Measurements from ENCODE around the gene CRYL1.
"Not testable (repeated sequence)": the region's sequence is repeated elsewhere in the genome, so short reads cannot be mapped to it uniquely, and the experiment has no call there.

The CRYL1 gene

DNA sequence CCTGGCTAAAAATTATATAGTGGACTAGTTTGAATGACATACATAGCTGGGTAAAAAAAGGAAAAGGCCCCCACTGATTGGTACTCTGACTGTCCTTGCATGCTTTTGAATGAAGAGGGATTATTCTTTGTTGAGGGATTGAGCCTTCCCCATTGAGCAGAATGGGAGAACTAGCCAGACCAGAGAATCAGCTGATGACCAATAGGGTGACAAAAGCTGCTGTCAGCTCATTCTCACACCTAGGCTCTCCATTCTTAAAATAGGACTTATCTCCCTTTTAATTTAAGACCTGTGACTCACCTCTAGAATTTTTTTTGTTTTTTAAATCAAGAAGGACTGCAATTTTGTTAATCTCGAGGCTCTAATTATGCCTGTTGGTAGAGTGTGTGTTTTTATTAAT lies 79.3 kb downstream of the CRYL1 start:
- no peak for DNase-seq

DNA sequence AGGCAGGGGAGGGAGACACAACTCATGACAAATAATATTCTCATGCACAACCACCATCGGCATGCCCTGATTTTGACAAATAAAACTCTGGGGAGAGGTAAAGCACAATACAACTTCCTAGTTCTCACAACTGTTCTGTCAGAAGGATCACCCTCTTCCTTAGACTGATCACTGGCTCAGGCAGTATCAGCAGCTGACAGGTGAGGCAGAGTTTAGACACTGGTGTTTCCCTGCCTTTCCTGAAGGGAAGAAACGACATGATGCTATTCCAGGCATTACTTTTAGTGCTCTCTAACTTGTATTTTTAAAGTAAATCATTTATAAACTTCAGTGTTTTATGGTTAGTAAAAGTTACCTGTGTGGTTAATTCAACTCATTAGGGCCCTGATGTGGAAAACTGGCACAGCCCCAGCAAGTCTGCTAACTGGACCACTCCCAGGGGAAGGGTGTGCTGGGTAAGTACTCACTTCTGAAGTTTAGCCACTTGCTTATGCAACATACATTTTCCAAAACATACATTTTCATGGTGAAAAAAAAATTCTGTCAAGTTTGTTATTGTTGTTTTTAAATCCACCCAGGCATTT lies 82.8 kb downstream of the CRYL1 start:
- DNase-seq, result no peak

DNA sequence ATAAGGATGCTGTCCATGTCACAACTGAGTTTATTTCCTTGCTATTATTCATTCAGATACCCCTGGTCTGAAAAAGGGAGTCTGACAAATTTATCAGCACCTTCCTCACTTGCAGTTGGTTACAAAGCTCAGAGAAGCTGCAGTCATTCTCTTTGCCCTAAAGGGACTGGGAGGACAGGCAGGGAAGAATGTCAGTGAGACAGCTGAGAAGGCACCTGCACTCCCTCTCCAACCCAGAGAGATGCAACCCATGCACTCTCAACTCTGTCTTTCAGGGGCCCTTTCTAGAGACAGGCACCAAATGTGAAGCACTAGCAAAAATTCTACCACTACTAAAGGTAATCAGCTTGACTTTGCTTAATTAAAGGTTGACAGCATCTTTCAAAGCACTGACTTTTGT lies 83.3 kb downstream of the CRYL1 start:
- DNase-seq, result no peak

DNA sequence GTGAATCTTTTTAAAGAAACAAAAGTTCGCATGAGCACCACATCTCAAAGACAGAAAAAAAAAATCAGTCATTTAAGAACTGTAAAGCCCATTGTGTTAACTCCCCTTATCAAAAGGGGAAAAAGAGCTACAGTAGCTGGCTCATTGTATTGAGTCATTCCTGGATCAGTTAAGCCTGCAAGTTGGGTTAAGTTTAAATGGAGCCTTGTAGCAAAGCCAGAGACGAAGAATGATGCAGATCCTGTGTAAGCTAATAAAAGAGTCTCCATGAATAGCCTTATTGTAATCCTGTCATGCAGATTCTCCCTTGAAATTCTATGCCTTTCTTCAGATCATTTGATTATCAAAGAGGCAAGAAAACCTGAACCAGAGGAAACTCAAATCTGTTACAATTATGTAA lies 83.8 kb downstream of the CRYL1 start:
- DNase-seq, result no peak

DNA sequence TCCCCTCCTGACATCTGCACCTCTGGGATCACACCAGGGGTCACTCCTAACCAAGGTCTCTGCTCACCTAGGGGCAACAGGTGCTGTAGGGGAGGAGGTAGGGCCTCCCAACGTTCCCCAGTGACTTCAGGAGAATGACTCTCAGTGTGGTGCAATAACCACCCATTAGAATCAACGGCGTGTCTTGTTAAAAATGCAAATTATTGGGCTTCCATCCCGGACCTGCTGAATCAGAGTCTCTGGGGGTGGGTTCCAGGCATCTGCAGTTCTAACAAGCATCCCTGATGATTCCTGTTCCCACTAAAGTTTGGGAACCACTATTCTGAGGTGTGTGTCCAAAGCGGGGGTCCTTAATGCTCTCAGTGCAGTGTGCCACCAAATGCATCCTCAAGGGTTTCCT lies 84.6 kb downstream of the CRYL1 start:
- no peak for DNase-seq

DNA sequence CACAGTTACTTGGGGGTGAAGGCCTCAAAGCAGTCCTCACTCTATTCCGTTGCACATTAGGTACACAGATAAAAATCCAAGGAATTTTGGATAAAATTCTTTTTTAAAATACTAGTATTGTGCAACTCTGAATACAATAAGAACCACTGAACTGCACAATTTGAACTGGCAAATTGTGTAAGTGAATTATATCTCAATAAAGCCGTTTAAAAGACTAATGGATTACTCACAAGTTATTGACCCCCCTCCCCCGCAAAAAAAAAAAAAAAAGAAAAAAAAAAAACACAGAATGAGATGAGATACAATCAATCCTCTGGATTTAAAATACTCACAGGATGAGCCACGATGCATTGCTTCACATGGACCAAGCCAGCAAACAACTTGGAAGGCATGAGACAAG lies 86.4 kb downstream of the CRYL1 start:
- no peak for DNase-seq

DNA sequence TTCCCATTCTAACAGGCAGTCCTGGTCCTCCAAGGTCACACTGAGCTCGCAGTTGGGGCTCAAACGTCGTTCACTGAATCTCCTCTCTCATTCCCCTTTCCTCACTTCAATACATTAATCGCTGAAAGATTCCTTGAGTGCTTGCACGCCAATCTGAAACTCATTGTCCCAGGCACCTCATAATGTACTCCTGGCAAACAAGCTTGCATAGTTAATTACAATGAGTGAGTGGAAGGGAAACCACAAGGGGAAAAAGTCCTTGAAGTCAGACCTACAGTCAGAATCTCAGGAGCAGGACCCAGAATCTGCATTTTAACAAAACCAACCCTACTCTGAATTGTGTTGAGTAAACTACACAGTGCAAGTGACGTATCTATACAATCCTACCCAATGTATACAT lies 86.9 kb downstream of the CRYL1 start:
- DNase-seq, result no peak

DNA sequence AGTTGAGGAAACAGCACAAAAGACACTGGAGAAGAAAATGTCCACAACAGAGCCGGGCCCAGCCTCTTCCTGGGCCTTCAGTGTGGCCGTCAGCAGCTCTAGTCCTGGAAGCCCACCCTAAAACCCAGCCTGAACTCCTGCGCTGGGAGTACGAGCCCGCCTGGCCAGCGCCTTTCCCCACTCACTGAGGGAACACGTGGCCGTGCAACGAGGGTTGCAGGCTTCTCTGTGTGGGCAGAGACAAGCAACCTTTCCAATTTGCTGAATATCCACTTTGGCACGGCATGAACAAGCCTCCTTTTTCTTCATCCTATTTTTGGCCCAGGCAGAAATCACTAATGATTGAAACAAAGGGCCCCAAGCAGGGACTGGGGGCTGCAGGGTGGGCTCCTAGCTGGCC lies 89.2 kb downstream of the CRYL1 start:
- no peak for DNase-seq

DNA sequence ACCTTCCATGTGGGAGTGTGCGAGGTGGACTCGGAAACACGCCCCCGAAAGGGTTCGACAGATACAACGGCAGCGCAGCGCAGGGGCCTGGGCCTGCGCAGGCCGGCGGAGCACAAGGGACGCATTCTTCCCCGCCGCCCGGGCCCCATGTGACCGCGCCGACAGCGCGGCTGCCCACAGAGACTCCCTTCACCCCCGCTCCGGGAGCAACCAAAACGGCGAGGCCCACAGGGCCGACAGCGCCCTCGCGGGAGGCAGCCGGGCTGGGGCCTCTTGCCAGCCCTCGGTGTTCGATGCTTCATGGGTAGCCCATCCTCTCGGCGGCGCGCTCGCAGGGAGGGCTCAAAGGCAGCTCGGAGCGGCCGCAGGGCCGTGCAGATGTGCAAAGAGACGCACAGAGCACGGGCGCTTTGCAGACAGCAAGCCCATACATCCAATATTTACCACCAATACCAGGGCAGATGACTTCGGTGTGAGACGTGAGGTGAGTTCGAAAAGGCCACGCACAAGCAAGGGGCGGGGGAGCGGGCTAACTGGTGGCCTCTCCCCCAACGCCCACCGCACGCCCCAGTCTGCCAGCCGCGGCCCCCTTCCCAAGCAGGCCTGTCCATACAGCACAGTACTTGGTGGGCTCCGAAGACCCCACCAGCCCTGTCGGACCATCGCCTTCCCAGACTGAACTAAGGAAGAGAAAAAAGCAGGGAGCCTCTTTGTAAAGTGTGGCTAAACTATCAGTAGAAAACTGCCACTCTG lies 89.9 kb downstream of the CRYL1 start:
- DNase-seq, result no peak

DNA sequence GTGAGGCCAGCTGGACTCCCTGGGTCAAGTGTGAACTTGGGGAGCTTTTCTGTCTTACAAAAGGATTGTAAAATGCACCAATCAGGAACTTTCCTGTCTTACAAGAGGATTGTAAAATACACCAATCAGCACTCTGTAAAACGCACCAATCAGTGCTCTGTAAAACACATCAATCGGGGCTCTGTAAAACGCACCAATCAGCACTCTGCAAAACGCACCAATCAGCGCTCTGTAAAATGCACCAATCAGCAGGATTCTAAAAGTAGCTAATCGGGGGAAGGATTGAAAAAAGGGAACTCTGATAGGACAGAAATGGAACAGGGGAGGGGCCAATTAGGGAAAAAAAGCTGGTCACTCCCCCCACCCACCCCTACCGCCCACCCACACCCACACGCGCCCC lies 91.4 kb downstream of the CRYL1 start:
- not testable (repeated sequence) for DNase-seq

DNA sequence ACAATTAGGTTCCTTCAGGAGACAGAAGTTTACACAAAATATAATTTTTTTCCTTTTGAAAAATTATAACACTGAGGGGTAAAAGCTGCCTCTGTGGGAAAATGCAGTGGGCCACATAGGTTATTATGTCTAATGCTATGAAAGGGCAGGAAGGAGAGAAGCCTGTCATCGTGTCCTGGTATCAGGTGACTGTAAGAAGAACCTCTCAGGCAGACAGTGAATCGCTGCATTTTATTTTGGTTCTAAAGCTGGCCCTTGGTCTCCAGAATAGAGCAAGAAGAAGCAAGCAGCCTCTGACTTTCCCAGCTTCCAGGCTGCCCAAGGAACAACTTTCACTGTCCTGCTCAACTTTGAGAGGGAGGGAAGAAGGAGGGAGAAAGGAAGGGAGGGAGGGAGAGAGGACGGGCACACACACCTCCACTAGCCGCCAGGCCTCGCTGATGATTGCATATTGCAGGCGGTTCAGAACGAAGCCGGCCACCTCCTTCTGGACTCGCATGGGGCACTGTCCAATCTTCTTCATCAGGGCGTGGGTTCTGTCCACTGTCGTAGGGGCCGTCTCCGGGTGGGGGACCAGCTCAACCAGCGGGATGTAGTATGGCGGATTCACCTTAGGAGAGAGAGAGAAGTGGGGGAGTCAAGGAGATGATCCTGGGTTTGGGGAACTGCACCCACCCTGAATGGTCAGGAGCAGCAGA lies 93.8 kb downstream of the CRYL1 start:
- DNase-seq, result no peak

DNA sequence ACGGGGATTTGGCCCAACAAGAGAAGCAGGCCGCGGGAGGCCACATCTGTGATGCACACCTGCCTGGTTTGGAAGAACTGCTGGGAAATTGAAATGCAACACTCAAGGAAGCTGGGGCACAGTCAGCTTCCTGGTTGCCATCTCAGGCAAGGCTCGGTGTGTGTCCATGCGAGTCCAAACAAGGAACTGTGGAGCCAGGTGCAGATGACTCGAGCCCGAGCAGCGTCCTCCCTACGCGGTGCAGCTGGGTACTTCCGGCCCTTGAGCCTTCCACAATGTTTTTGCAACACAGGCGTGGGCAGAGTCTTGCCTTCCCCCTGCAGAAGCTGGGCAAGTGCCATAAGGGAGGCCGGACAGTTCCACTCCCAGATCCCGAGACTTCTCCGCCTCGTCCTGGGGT lies 94.6 kb downstream of the CRYL1 start:
- no peak for DNase-seq

DNA sequence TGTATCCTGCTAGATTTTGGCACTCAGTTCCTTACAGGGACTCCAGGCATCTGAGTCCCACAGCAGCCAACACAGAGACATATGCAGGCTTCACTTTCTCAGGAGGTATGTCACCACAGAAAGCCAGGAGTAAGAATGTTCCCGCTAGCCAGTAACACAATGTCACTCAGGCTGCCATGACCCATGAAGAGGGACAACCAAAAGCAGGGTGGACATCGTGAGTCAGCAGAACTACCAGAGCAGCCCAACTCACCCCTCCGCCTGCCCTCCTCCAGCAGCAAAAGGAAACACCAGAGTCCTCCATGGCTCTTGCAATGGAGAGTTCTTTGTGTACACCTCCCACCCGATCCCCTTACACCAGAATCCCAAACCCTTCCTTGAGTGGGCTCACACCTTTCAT lies 95.4 kb downstream of the CRYL1 start:
- no peak for DNase-seq

DNA sequence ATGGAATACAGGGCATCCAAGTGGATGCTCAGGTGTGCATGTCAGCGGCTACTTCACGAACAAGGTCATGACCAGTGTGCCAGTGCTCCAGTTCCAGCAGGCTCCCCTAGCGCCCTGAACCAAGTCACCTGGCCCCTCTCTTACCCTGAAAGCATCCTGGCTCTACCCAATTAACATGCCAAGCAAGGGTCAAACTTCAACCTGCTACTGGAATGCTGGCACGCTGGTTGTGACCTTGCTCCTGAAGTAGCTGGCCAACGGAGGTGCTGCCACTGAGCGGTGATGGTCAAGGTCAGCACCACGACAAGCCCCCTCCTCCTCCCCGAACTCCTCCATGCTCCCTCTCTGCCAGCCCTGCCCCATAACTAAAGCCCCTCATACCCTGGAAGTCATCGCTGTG lies 96.0 kb downstream of the CRYL1 start:
- DNase-seq, result no peak

DNA sequence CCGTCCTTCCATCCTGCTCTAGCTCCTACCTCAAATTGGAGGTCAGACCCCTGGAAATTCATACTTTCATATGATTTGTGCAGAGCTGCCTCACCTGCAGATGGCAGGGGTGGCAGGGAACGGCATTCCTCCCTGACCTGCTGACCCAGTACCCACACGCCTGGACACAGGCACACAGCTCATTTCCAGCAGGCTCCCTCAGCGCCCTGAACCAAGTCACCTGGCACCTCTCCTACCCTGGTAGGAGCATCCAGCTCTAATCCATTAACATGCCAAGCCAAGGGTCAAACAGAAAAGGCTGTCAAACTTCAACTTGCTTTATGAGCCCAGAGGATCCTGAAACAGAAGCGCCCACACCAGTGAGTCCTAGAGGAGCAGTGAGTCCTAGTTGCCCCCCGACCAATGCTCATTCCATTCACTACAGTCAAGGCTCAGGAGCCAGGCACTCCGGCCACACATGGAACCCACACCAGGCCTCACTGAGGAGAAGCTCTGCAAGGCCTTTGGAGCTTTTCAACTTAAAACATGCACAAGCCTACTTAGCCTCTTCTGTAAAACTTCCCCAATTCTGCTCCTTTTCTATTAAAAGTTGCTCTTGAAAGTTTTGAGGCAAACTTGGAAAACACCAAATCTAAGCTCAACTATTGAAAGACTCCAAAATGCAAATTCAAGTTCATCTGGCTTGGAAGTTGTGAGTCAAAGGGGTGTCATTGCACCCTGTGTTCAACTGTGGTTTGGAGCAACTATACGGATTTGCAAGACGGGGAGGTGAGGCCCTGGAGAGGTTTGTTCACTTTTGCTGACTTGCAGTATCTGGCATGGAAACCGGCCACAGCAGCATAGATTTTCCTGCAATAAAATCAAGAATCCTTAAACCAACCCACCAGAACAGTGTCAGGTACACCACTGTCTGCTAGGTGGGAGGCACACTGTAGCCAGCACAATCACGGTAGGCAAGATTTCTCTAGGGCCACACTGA lies 96.7 kb downstream of the CRYL1 start:
- DNase-seq, result no peak

DNA sequence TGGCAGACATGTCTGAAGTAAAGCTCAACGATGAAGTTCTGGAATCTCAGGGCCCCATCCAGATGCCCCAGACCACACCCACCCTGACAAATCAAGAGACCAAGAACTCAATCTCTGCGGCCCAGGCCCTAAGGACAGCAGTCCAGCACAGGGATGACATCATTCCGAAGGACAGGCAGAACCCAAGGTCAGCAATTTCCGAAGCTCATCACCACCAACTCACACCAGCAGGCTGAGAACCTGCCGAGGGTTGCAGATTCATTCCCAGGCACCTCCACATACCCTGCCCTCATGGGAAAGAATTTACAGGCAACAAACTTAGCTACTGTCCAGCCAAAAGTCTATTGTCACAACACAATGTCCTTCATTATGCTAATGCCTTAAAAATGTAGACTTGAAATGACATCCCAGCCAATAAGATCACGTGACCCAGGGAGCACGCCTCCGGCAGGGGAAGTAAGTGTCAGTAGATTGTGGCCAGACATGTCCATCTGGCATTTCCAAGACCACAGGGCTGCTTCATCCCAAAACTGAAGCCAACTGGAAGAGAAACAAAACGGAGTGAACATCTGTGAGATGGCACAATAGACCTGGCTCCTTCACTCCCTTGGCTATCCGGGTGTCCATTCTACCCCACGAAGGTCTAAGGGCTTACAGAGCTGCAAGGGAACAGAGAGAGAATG lies 98.8 kb downstream of the CRYL1 start:
- DNase-seq, result no peak

DNA sequence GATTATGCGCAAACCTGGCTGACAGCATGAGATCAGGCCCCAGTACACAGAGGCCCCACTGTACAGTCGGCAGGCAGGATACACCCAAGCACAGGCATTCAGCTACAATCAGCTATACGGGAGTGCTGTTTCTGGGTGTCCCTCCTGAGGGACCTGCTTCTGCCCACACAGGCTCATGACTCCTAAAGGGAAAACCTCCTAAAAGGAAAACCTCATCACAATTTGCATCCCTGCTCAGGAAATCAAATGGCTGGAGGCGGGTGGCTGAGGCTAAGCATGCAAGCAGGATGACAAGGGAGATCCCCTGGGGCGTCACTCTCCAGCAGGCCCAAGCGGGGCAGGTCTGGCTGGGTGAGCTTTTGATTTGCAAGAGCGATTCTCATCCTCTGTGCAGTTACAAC lies 99.8 kb downstream of the CRYL1 start:
- DNase-seq, result no peak

DNA sequence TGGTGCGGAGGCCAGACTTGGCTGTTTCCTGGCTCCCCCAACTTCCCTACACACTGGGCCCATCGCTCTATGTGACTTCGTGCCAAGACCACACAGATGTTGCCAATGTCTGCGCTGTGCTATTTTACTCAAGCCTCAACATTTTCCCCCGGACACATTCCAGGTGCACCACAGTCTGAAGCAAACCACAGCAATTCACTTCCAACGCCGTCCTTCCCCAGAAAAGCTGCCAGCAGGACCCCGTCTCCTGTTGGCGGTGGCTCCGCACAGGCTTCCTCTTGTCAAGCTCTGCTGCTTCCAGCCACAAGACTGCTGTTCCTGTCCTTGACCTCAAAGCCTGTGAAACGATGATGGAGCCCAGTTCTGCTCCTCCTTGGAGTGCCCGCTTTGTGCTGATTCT lies 100.7 kb downstream of the CRYL1 start:
- DNase-seq, result no peak

DNA sequence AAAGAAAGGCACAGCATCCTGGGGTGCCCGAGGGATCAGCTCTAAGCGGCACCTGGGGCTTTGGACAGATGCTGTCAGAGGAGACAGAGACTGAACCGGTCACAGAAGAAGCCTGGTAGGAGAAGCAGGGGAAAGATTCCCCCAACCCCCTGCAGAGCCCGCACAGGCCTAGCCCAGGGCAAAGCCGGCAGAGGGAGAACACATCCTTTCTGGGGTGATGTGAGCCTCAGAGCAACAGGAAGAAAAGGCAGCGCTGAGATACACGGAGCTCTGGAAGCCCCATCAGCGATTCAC lies 101.2 kb downstream of the CRYL1 start:
- no peak for DNase-seq

DNA sequence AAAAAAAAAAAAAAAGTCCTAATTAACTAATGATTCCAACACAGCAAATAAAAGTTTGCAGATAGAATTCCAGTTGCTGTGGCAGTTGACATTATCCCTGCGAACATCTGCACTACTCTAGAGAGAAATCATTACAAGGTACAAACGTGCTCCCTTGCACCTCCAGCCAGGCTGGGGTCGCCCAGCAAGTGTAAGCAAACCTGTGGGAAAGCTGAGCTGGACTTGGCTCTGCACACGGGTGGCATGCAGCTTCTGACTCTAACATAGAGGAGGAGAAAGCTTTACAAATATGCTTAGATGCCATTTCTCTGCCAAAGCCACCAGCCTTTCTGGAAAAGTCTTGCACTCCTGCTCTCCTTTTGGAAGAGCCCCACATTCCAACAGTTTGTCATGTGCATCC lies 103.3 kb downstream of the CRYL1 start:
- no peak for DNase-seq

DNA sequence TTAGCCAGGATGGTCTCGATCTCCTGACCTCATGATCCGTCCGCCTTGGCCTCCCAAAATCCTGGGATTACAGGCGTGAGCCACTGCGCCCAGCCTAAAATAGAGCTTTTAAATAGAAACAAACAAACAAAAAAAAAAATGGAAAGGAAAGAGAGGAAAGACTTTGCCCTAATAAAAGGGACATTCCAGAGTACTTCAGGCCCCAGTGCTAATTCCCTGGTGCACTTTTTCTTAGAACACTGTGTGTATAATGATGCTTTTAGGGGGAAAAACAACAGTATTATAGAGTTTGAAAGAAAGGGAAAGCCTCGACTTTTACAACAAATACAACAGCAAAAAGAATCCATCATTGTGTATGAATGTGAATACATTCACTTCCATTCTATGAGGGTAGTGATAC lies 104.7 kb downstream of the CRYL1 start:
- no peak for DNase-seq

DNA sequence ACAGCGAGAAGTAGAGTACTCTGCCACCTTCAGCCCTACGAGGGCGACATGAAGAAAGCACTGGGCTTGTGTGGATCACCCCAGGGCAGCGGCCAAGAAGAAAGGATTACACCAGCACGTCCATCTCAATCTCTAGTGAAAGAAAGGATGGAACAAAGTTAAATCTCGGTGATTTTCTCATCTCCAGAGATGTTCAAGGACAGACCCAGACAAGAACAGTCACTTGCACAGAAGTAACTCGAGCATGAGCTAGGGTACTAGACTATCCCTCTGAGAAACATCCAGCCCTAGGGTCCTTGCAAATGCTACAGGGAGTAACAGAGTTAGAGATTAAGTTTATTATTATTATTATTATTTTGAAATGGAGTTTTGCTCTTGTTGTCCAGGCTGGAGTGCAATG lies 106.7 kb downstream of the CRYL1 start:
- DNase-seq, result no peak

DNA sequence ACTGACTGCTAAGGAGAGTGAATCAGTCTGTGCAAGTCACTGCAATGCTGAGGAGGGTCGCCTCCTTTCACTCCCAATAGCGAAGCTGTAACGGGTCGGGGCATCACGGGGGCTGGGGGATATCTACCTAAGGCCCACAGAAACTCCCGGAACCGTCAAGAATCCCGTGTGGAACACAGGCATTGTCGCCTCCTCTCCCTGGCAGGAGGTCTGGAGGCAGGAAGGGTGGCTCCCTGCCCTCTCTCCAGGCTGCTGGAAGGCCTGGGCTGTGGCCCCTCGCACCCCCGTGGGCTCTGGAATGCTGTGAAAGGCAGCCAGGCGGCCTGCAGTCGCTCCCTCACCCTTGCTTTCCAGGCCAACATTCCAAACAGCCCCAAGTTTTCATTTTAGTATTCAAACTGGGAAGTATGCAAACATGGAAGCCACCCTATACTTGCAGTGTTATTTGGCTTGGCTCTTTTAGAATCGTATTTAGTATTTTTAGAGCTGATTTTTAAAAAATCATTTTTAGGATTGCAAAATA lies 109.4 kb downstream of the CRYL1 start:
- no peak for DNase-seq

All from 8988T (cell line).